Activated CD4-positive, alpha-beta T cell treated with anti-CD3 and anti-CD28 coated beads, Interleukin-2, amount 50 U/mL, for 16 hours (primary cell): Measurements from ENCODE around the gene DDX23.

Experiments used
- DNase-seq: peaks from one replicate; pipeline ENCODE4 v3.0.0-alpha.2; 2020

DDX23 gene

DNA sequence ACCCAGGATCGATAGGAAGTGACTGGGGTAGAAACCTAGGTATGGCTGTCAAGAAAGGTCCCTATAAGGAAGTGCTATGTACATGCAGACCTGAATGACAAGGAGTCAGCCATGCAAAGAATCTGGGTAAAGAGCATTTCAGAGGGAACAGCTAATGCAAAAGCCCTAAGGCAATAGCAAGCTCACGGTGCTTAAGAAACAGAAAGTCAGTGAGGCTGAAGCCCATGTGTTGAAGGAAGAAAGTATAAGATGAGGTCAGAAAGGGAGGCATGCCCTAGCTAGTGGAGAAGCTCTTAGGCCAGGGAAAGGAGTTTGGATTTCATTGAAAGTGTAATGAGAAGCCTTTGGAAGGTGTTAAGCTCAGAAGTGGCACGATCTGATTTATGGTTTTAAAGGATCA lies 57.1 kb downstream of the DDX23 start:
- DNase-seq = no peak

DNA sequence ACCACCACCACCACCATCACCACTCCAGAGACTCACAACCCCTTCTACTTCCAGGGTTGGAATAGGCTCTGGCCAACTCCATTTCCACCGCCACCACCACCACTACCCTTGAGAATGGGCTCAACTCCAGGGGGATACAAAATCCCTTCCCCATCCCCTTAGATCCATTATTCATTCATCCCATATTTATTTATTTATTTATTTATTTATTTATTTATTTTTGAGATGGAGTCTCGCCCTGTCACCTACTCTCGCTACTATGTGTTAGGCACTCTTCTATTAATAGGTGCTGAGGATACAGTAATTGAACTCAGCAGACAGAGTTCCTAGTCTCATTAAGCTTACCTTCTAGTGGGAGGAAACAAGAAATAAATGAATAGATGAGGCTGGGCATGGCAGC lies 58.3 kb downstream of the DDX23 start:
- DNase-seq = no peak

DNA sequence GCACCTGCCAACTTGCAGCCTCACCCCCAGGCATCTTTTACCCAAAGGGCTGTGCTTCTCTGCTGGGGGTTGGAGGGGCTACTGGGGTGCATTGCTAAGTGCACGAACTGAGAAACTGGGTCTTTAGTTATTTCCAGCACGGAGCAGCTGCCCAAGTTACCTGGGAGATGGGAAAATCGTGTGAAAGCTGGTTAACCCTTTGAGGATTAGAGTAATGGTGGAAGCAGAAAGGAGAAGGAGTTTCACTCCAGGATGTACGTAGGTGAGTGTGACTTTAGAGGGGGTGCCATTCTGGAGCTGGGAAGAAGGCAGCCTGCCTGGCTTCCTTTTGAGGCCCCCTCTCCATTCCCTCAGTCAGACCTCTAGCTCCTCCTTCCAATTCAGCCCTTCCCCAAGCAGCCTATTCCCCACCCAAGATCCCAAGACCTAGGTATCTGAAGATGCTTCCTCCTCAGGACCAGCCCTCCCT lies 62.1 kb downstream of the DDX23 start:
- DNase-seq = no peak

DNA sequence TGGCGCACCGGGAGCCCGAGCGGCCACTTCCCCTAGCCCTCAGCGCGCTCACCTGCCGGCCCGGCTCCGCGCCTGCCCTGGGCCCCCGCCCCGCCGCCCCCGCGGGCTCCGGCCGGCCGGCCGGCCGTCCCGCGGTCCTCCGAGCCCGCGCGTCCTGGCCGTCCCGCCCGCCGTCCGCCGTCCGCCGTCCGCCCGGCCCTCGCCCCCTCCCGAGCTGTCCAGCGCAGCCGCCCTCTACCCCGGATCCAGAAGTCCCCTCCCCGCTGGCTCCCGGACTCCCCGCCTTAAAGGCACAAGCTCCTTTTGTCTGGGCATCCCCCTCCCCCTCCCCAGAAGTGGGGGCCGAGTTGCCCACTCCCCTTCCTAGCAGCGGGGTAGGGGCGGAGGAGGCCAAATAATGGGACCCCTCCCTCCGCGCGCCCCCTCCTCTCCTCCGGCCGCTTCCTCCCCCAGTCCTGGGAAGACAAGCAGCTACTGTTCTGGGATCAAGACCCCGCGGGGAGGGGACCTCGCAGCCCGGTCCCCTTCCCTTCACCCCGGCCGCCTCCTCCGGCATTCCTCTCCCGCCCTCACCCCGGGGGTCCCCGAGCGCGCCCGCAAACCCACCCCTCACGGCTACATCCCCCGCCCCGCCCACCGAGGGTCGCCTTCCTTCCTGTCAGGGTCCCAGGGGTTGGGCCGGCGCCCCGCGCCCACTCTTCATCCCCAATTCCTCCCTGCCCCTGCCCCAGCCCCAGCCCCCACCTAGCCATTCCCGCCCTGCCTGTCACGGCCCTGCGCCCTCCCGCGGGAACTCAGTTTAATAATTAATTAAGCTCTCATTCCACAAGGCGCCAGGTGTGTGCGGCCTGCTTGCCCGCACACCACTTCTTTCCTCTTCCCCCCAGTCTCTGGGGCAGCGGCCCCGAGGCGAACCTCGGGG lies 62.8 kb downstream of the DDX23 start, which contains the start of gene ADCY6:
Gene ADCY6, minus strand, starts transcription at position 236 of the 922 bp plus-strand sequence. CDS start 5,655 bp downstream, outside the sequence.
- DNase-seq = no peak

DNA sequence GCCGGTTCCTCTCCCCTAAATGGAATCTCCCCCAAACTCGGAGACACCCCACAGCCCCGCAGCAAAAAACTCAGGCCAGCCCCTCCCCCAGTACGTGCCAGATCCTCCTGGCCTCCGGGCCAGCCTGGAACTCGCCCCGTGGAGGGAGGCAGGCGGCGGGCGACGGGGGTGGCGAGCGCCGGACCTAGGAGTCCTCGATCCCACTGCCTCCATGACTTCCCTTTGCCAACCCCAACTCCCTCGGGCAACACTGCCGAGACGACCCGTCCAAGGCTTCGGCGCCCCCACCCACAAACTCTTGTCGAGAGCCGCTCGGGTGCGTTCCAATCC lies 63.5 kb downstream of the DDX23 start:
- DNase-seq = no peak

DNA sequence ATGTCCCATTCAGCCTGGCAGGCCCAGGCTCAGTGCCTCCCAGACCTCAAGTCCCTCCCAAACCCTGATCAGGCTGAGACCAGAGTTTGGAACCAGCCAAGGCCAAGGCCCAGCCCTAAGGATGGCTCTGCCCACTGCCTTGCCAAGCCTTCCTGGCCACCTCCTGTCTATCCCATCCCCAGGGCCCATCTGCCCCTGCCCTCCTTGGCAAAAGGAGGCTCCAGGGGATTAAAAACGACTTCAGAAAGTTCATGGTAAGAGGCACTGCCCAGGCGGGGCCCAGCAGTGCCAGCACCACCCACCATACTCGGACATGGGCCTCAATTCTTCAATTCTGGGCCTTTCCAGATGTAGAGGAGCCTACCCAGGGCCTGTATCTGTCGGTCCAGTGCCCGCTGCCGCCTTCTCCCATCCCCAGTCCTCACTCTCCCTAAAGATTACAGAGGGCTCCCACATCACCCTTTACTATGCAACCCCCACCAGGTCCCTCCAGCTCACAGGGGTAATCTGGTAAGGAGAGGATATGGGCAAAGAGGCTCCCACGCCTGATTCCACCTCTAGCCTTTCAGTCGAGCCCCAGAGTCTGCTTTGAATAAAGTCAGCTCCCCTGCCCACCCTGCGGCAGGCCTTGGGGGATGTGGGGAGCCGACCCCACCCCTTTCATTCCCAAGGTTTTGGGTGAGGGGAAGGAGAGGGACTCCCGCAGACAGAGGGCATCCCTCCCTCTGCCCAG lies 64.0 kb downstream of the DDX23 start:
- DNase-seq = no peak

DNA sequence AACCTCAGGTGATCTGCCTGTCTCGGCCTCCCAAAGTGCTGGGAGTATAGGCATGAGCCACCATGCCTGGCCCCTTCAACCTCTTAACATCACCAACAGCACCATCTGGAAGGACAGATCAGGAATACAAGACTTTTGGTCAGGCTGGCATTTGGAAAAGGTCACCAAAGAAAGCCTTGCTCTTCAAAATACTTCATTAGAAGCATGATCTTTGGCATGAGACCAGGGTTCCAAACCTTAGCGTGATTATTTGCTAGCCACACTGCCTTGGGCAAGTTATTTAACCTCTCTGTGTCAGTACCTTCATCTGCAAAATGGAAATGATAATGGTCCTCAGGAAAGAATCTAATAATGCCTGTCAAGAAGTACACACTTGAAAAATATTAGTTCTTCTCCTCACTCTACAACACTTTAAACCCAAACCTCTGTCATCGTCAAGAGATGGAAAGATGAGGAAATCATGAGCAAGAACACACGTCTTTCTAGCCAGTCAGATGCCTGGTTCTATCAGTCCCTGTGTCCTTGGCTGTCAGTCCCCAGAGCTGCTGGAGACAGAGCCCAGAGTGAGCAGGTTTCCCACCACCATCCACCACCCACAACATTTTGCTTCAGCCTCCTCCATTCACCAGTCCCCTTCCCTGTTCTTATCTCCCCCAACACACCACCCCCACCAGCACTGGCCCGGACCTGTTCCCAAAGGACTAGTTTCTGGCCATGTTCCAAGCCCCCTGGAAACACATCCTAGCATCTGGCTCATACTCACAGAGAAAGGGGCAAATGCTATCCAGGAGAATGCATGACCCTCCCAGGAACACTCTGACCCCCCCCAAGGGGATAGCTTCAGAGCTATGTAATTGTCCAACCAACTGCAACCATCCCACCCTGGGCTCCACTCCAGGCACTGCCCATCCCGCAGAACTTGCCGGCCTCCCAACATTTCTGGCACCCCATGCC lies 65.1 kb downstream of the DDX23 start:
- no peak for DNase-seq

DNA sequence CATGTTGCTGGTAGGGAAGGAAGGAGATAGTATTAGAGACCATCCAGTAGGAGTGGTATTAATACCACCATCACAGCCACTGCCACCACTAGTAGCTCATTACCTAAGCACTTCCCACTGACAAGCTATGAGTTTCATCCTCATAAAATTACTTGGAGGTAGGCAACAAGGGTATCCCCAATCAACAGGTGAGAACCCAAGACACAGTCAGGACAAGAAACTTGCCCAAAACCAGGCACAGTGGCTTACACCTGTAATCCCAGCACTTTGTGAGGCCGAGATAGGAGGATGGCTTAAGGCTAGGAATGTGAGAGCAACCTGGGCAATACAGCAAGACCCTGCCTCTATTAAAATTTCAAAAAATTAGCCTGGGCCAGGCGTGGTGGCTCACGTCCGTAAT lies 68.5 kb downstream of the DDX23 start:
- no peak for DNase-seq

DNA sequence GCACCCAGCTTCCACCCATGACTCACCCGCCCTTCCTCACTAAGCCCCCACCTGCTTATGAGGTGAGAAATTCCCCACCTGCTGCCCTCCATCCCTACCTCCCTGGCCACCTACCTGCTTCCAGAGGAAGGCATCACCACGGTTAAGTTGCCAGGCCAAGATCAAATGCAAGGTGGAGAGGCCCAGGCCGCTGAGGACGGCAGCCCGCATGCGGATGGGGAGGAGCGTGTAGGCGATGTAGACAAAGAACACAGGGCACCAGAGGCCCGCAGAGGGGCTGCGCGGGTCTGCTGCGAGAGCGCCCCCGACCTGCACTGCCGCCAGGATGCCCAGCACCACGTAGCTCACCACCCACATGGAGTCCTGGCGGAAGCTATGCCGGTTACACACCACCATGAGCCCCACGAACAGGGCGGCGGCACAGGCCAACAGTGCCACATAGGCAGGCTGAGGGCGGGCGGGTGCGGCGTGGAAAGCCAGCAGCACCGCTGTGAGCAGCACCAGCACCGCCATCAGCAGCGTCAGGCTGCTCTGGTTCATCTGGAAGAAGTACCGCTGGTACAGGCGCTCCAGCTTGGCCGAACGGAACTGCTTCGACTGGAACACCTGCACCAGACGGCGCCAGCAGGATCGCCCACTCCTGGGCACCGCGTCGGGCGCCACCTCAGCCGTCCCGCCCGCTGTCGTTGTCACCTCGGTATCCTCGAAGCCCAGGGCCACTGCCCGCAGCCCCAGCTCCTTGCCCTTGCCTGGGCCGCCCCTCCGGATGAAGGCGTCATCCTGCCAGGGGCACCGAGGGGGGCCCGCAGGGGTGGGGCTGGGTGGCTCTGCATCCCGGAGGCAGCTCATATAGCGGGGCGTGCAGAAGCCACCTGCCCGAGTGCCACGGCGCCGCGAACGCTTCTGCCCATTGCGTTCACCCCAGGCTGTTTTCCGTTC lies 69.2 kb downstream of the DDX23 start:
- DNase-seq = no peak

DNA sequence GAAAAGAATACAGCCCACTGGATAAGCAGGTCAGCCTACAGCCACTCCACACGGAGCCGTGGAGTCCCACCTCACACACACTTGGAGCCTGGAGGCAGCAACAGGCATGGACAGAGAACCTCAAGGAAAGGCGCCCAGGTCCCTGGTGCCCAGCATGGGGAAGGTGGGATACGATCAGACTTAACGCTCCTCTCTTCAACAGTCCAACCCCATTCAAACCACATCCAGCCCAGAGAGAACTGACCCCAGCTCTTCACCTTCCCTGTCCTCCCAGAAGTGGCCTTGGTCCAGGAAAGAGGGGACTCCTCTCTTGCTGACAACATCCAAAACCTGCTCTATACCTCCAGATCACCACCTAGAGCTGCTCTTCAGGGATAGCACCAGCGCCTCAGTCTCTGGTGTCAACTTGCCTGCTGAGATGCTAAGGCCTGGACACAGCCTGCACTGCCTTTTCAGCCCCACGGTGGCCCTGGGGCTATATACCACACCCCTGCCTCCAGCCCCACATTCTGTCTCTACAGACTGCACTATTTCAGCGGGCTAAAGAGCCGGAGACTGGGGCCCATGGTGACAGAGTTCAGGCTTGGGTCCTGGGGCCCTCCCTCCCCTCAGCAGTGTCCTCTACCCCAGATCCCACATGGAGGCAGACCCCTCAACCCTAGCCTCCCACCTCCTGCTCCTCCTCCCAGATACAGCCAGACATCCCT lies 70.1 kb downstream of the DDX23 start:
- no peak for DNase-seq

DNA sequence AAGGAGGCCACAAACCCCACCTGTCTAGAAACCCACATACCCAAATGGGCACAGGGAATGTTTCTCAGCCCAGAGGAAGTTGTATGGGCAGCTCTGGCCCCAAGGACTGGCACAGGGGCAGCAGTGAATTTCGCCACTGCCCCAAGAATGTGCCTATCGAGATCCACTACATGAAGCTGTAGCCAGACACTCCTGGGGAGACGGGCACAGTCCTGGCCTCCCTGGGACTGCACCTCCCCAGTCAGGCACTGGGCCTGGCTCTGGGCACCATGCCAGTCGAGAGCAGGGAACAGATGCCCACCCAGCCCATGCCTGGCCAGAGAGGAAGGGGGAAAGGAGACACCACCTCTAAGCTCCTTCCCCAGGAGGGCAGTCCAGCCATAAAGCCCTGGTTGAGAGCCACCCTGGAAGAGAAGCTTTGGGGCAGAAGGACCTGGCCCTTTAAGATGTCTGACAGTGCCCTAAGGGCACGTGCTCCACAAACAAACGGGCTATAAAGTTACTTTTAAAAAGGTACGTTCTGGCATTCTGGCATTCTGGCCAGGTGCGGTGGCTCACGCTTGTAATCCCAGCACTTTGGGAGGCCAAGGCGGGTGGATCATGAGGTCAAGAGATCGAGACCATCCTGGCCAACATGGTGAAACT lies 71.5 kb downstream of the DDX23 start:
- no peak for DNase-seq

DNA sequence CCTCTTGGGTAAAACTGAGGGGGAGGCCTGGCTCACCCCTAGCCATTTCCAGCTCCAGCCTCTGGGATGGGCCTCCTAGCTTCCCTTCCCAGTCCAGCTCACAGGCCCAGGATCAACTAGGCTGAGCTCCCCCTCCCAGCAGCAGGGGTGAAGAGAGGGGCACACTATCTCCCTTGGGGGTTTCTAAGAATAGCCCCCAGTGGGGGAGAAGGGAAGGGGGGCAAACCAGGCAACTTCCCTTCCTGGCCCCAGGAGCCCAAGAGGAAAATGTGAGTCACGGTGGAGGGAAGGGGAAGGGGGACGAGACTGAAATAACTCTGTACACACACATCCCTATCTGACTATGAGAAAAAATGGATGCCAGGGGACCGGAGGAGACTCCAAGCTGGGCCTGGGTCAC lies 72.1 kb downstream of the DDX23 start:
- DNase-seq = no peak
